ENCODE data around the gene DNAH1. TPM values are rescaled to one million over a fixed set of nuclear protein-coding genes. Genes with fewer than 3 reads are reported as not detected.

DNAH1 gene
- total RNA-seq, 4 donors from 2014 or later: 12.0 to 26.1 (median 15.5) TPM

- no peak for DNase-seq (ENCODE audit: low spot score in 2 of 2)
- Histone ChIP-seq H3K4me3 (no peak overlapping the region), H3K27me3 (no peaks in the 10 kb centered on the region), H3K27ac (no peak overlapping the region), H3K36me3 (peaks cover 0 to 71% (median 10%) of the 10 kb centered on the region in 3 donors), H3K9me3 (no peaks in the 10 kb centered on the region), H3K4me1 (peaks cover 0 to 9% (median 0%) of the 10 kb centered on the region in 4 donors)
- WGBS, 2 donors: 56 to 61% methylated on average over 9 of the region's 10 CpGs
- no peak for TF ChIP-seq EP300 (IDR thresholded peaks at IDR 0.05)
- TF ChIP-seq POLR2A (IDR thresholded peaks at IDR 0.05): no peak
- TF ChIP-seq CTCF (IDR thresholded peaks at IDR 0.05): no peak
Observed at GRCh38 chr3:52366527-52366926, 50.4 kb downstream of the DNAH1 start.

GRCh38 chr3:52367891-52368880, 52.1 kb downstream of the DNAH1 start:
- no peak overlapping the region for H3K4me3 ChIP-seq
- TF ChIP-seq CTCF (IDR thresholded peaks at IDR 0.05) (no peak), POLR2A (IDR thresholded peaks at IDR 0.05) (no peak), EP300 (IDR thresholded peaks at IDR 0.05) (no peak)
- H3K27ac ChIP-seq: peak overlapping the region in 1 of 4 donors; percentile 3
- no peak for DNase-seq (ENCODE audit: low spot score in 2 of 2)
- H3K36me3 ChIP-seq: peaks cover 0 to 55% (median 10%) of the 10 kb centered on the region in 3 donors
- 44 to 47% methylated on average over 19 of the region's 19 CpGs for WGBS, 2 donors
- H3K9me3 ChIP-seq: no peaks in the 10 kb centered on the region
- H3K27me3 ChIP-seq: no peaks in the 10 kb centered on the region
- H3K4me1 ChIP-seq: peaks cover 0 to 14% (median 0%) of the 10 kb centered on the region in 4 donors

GRCh38 chr3:52370531-52370930, 54.4 kb downstream of the DNAH1 start:
- H3K9me3 ChIP-seq: no peaks in the 10 kb centered on the region
- WGBS, 2 donors: 86 to 87% methylated on average over 13 of the region's 13 CpGs
- TF ChIP-seq CTCF (IDR thresholded peaks at IDR 0.05): no peak
- TF ChIP-seq EP300 (IDR thresholded peaks at IDR 0.05): no peak
- no peak for TF ChIP-seq POLR2A (IDR thresholded peaks at IDR 0.05)
- H3K4me1 ChIP-seq: peaks cover 0 to 25% (median 0%) of the 10 kb centered on the region in 4 donors
- no peak overlapping the region for H3K4me3 ChIP-seq
- H3K36me3 ChIP-seq: peaks cover 0 to 33% (median 4%) of the 10 kb centered on the region in 3 donors
- no peak for DNase-seq (ENCODE audit: low spot score in 2 of 2)
- H3K27ac ChIP-seq: no peak overlapping the region
- no peaks in the 10 kb centered on the region for H3K27me3 ChIP-seq

GRCh38 chr3:52372822-52373504, 56.8 kb downstream of the DNAH1 start:
- peak overlapping the region in 1 of 4 donors; percentile 39 for H3K4me3 ChIP-seq
- no peak for TF ChIP-seq POLR2A (IDR thresholded peaks at IDR 0.05)
- TF ChIP-seq CTCF (IDR thresholded peaks at IDR 0.05): no peak
- TF ChIP-seq EP300 (IDR thresholded peaks at IDR 0.05): no peak
- no peaks in the 10 kb centered on the region for H3K27me3 ChIP-seq
- H3K4me1 ChIP-seq: peaks cover 0 to 25% (median 0%) of the 10 kb centered on the region in 4 donors
- peaks cover 0 to 37% (median 0%) of the 10 kb centered on the region in 3 donors for H3K36me3 ChIP-seq
- H3K27ac ChIP-seq: no peak overlapping the region
- H3K9me3 ChIP-seq: no peaks in the 10 kb centered on the region
- peak in 1 of 2 donors; percentile 23 for DNase-seq (ENCODE audit: low spot score in 2 of 2)
- WGBS, 2 donors: 11 to 42% methylated on average over 25 to 38 of the region's 40 CpGs
